ENCODE measurements around the gene FCRL1.

FCRL1 gene, protein sequence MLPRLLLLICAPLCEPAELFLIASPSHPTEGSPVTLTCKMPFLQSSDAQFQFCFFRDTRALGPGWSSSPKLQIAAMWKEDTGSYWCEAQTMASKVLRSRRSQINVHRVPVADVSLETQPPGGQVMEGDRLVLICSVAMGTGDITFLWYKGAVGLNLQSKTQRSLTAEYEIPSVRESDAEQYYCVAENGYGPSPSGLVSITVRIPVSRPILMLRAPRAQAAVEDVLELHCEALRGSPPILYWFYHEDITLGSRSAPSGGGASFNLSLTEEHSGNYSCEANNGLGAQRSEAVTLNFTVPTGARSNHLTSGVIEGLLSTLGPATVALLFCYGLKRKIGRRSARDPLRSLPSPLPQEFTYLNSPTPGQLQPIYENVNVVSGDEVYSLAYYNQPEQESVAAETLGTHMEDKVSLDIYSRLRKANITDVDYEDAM

GRCh38 chr1:157819896-157820295 lies at the start of gene FCRL1:
Gene FCRL1, minus strand, starts transcription at chr1:157820120. Its CDS starts 83 bp downstream, at chr1:157820037.
- in situ Hi-C loops (cut with HindIII; ENCODE audit: low sequenced_read_pairs), result no loop called here

DNA sequence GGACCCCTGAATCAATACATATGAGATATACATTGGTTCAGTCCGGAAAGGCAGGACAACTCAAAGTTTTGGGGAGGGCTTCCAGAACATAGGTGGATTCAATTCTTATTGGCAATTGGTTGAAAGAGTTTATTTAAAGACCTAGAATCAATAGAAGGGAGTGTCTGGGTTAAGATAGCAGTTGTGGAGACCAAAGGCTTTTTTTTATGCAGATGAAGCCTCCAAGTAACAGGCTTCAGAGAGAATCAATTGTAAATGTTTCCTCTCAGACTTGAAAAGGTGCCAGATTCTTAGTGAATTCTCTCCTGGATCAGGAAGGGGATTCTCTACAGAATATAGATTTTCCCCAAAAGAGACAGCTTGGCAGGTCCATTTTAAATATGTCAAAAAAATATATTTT lies 48.7 kb upstream of the FCRL1 start:
- in situ Hi-C loops (cut with HindIII; ENCODE audit: low sequenced_read_pairs), result no loop called here

GRCh38 chr1:157862114-157863070 lies 42.5 kb upstream of the FCRL1 start:
- in situ Hi-C loops (cut with HindIII; ENCODE audit: low sequenced_read_pairs), result no loop called here

GRCh38 chr1:157856538-157856937 lies 36.6 kb upstream of the FCRL1 start:
- in situ Hi-C loops (cut with HindIII; ENCODE audit: low sequenced_read_pairs), result no loop called here

- in situ Hi-C loops (cut with HindIII; ENCODE audit: low sequenced_read_pairs), result no loop called here
Observed at GRCh38 chr1:157852476-157852875, 32.6 kb upstream of the FCRL1 start.

DNA sequence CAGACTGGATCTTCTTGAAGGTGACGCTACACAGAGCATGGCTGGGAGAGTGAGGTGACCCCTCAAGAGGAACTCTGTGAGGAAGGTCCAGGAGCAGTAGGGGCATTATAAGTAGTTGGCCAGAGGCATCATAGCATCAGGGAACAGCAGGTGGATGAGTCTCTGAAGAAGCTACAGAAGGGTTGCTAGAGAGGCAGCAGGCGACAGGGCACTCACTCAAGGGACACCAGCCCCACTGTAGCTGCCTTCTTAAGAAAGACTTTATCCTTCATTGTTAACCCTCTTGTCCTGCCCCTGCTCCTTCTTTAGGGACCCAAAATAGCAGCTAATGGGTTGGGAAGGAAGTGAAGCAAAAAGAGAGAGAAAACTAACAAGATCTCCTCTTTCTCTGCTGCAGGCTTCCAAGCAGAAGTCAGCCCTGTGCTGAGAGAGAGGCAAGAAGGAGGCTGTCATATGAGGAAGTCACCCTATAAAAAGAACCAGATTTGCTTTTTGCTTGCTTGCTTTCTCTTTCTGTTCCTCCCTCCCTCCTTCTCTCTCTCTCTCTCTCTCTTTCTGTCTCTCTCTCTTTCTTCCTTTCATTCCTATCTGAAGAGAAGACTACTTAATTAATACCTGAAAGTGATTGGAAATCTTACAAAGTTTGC lies 29.4 kb upstream of the FCRL1 start:
- in situ Hi-C loops (cut with HindIII; ENCODE audit: low sequenced_read_pairs), result no loop called here

GRCh38 chr1:157844089-157844830 lies 24.3 kb upstream of the FCRL1 start:
- in situ Hi-C loops (cut with HindIII; ENCODE audit: low sequenced_read_pairs), result no loop called here

DNA sequence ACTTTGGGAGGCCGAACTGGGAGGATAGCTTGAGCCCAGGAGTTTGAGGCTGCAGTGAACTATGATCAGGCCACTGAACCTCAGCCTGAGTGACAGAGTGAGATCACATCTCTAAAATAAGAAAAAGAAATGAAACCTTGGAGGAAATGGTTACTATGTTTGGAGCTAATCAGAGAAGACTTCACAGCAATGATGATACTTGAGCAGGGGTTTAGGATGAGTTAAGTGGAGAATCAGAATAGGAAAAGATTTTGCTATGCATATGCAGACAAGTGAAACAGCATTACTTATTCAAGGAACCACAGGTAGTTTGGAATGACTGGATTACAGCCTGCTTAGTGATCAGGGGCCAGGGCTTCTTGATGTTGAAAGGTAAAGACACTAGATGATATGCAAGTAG lies 23.0 kb upstream of the FCRL1 start:
- in situ Hi-C loops (cut with HindIII; ENCODE audit: low sequenced_read_pairs), result no loop called here

GRCh38 chr1:157841708-157842107 lies 21.8 kb upstream of the FCRL1 start, which contains the start of gene CD5L:
Gene CD5L, minus strand, starts transcription at chr1:157841808. Its CDS starts 107 bp downstream, at chr1:157841701.
- in situ Hi-C loops (cut with HindIII; ENCODE audit: low sequenced_read_pairs), result no loop called here

- in situ Hi-C loops (cut with HindIII; ENCODE audit: low sequenced_read_pairs), result no loop called here
Observed at GRCh38 chr1:157838966-157839365, 19.0 kb upstream of the FCRL1 start.

DNA sequence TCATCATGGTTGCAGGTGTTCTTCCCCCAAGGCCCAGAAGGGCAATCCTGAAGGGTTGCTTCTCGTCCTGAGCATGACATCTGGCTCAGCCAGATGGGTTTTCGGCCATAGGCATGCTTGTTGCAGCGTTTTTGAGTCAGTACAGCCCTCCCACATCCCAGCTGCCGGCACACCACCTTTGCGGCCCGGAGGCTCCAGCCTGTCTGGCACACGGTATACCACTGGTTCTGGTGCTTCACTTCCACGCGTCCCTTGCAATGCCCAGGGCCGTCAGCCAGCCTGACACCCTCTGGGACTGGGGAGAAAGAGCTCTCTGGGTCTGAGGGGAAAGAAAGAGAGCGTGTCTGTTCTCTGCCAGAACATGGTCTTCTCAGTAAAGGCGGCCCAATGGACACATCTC lies 14.5 kb upstream of the FCRL1 start:
- in situ Hi-C loops (cut with HindIII; ENCODE audit: low sequenced_read_pairs), result no loop called here

DNA sequence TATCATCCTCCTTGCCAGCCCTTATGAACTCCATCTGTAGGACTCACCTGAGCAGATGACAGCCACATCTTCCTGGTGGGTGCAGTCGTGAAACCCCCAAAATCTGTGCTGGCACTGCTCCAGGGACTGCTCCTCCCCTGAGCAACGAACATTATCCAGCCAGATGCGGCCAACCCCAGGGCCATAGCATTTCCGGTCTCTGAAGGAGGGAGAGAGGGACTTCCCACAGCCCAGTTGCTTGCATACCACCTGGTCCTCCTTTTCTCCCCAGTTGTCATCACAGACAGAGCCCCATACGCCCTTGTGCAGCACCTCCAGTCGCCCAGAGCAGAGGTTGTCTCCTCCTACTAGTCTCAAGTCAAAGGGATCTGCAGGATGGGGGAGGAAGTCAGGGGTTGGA lies 13.2 kb upstream of the FCRL1 start:
- in situ Hi-C loops (cut with HindIII; ENCODE audit: low sequenced_read_pairs), result no loop called here

DNA sequence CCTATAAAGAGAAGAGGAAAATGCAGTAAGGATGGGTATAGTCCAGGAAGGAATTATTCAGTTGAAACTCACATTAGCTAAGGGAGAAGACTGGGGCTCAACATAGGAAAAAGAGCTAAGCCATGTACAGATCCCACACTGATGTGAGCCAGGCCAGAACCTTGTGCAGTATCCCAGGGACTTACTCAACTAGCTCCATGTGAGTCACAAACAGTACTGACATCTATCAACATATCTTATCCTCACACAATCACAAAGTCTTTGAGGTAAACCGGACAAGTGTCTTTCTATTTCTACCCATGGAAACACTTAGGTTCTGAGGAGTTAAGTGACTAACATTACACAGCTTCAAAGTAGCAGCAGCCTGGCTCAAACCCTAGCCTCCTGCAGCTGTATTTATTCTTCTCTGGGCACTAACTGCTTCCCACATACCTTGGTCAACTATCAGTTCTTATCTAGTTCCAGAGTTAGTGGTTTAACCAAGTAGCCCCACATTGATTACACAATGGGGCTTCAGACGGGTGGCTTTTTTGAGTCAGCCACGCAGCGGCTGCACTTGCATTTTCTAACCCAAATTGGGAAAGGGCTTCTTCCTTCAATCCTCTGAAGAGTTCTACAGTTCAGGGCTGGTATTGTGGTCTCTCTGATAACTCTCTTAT lies 12.2 kb upstream of the FCRL1 start:
- in situ Hi-C loops (cut with HindIII; ENCODE audit: low sequenced_read_pairs), result no loop called here

GRCh38 chr1:157830887-157831286 lies 11.0 kb upstream of the FCRL1 start:
- in situ Hi-C loops (cut with HindIII; ENCODE audit: low sequenced_read_pairs), result no loop called here

- in situ Hi-C loops (cut with HindIII; ENCODE audit: low sequenced_read_pairs), result no loop called here
Observed at GRCh38 chr1:157829711-157830110, 9.8 kb upstream of the FCRL1 start.

DNA sequence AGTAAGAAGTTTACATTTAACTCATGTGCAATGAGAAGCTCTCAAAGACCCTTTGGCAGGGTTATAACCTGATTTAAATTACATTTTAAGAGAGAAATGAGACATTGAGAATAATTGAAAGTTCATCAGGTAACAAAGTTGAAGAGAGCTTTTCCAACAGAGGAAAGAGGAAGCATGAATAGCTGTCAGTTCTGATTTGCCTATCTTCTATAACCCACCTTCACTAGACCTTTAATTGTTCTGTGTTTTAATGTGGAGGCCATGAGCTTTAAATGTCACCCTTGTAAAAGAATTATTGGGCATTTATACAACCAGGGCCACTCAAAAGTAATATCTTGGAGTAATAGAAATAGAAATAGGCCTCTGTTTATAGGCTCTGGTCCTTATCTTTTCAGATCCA lies 9.3 kb upstream of the FCRL1 start:
- in situ Hi-C loops (cut with HindIII; ENCODE audit: low sequenced_read_pairs), result no loop called here

GRCh38 chr1:157820299-157820698 lies 379 bp upstream of the FCRL1 start:
- in situ Hi-C loops (cut with HindIII; ENCODE audit: low sequenced_read_pairs), result no loop called here

DNA sequence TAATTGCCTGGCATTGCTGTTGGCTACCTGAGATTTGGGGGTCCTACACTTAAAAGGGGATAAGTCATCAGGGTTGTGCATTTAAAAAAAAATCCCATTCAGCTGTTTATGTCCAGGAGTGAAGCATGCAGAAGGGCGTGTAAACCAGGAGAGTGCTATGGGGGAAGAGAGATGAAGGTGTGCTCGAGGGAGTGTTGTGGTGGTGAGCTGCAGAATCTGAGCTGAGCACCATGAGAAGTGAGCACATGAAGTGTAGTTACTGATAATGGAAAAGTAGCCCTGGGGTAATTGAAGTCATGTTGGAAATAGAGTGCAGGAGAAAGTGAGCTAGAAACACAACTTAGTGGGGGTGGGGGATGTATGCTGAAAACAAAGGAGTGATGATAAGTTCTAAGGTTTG lies 705 bp downstream of the FCRL1 start:
- in situ Hi-C loops (cut with HindIII; ENCODE audit: low sequenced_read_pairs), result no loop called here

GRCh38 chr1:157813269-157813668 lies 6.7 kb downstream of the FCRL1 start:
- in situ Hi-C loops (cut with HindIII; ENCODE audit: low sequenced_read_pairs), result no loop called here

All from DLD1 (cell line).